ENCODE results near the gene SPDEF. TPM values are rescaled to one million over a fixed set of nuclear protein-coding genes. Genes with fewer than 3 reads are reported as not detected.

The SPDEF gene
- total RNA-seq, 2 donors from 2014 or later, result 0.23 to 0.35 TPM

DNA sequence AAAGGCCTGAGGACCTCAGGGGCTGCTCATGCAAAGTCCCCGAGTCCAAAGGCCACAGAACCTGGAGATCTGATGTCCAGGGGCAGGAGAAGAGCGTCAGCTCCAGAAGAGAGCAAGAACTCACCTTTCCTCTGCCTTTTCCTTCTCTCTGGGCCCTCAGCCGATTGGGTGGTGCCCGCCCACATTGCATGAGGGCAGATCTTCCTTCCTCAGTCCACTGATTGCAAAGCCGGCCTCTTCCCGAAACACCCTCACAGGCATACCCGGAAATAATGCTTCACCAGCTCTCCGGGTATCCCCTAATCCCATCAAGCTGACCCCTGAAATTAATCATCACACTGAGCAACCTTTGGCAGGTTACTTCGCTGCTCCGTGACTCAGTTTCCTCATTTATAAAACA, 33.4 kb downstream of the SPDEF start:
- ATAC-seq (no peak), DNase-seq (no peak)
- H3K4me1 Mint-ChIP-seq, result peaks cover 2% of the 10 kb centered on the region
- peaks cover 2% of the 10 kb centered on the region for H3K36me3 Mint-ChIP-seq (ENCODE audit: low read depth)
- H3K4me3 Mint-ChIP-seq, result no peak overlapping the region
- no peaks in the 10 kb centered on the region for H3K9me3 ChIP-seq (ENCODE audit: control insufficient read depth, low read length, poor library complexity, severe bottlenecking)
- H3K27ac Mint-ChIP-seq, result no peak overlapping the region
- no peaks in the 10 kb centered on the region for H3K27me3 Mint-ChIP-seq

DNA sequence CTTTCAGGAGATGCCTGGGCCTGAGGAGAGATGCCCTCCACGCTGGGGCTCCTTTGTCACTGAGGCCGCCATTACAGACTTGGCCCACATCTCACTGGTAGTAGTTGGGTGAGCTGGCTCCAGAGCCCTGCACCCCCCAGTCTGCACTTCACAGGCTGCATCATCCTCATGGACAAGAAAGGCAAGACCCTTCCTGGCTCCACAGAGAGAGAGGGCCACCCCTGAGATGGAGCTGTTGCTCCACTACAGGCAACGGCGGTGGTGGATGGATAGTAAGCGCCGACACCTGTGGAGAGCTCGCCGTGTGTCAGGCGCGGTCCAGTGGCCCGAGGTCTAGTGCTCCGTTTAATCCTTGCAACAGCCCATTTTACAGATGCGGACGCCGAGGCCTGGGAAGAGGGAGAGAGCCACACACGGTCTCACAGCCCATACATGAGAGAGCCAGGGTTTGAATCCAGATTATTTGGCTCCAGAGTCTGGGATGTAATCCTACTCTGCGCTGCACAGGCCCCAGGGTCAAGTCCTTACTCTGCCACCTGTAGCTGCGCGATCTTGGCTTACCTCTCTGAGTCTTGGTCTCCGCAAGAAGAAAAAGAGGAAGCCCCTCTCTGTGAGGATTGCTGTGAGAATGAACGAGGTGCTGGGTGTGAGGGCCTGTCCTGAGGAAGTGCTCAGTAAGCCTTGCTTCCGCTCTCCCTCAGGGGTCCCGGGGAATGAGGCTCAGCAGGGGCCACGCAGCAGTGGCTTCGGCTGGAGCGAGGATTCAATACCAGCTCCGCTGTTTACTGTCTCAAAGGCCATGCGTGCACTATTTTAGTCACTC, 34.5 kb downstream of the SPDEF start:
- no peak overlapping the region for H3K27ac Mint-ChIP-seq
- peaks cover 6% of the 10 kb centered on the region for H3K27me3 Mint-ChIP-seq
- H3K36me3 Mint-ChIP-seq (ENCODE audit: low read depth), result peaks cover 5% of the 10 kb centered on the region
- H3K9me3 ChIP-seq (ENCODE audit: control insufficient read depth, low read length, poor library complexity, severe bottlenecking), result no peaks in the 10 kb centered on the region
- DNase-seq (no peak), ATAC-seq (no peak)
- no peak overlapping the region for H3K4me3 Mint-ChIP-seq
- peaks cover 2% of the 10 kb centered on the region for H3K4me1 Mint-ChIP-seq

DNA sequence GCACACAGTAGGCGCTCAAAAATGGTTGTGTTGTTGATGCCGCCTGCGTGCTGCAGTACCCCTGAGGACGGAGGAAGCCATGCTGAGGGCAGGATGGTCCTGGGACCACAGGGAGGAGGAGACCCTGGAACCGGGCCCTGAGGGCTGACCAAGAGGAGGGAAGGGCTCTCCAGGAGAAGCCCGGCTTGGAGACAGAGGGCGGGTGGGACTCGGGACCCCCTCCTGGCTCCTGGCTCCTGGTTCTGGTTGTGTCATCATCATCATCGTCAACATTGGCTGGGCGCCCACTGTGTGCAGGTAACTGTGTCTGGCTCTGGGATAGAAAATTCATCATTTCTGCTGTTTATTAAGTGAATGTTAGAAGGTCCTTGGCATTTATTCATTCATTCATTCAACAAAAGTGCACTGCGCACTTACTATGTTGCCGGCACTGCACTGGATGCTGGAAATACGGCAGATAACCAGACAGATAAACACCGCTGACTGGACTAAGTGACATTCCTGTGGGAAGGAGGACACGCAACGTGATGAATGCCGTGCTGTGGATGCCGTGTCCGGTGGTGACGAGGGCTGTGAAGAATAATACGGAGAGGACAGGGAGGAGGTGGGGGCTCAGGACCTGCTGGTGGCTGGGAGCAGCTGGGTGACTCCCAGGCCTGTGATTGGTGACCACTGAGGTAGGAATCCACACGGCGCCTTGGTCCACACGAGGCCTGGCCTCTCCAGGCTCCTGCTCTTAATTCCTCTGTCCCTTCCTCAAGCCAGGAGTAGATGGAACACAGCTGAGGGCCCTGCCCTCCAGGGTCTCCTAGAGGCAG, 35.3 kb downstream of the SPDEF start:
- Mint-ChIP-seq H3K27ac (no peak overlapping the region), H3K4me3 (no peak overlapping the region), H3K4me1 (peaks cover 2% of the 10 kb centered on the region), H3K27me3 (peaks cover 6% of the 10 kb centered on the region), H3K36me3 (ENCODE audit: low read depth) (peaks cover 5% of the 10 kb centered on the region)
- no peak for ATAC-seq
- no peak for DNase-seq
- no peaks in the 10 kb centered on the region for H3K9me3 ChIP-seq (ENCODE audit: control insufficient read depth, low read length, poor library complexity, severe bottlenecking)

DNA sequence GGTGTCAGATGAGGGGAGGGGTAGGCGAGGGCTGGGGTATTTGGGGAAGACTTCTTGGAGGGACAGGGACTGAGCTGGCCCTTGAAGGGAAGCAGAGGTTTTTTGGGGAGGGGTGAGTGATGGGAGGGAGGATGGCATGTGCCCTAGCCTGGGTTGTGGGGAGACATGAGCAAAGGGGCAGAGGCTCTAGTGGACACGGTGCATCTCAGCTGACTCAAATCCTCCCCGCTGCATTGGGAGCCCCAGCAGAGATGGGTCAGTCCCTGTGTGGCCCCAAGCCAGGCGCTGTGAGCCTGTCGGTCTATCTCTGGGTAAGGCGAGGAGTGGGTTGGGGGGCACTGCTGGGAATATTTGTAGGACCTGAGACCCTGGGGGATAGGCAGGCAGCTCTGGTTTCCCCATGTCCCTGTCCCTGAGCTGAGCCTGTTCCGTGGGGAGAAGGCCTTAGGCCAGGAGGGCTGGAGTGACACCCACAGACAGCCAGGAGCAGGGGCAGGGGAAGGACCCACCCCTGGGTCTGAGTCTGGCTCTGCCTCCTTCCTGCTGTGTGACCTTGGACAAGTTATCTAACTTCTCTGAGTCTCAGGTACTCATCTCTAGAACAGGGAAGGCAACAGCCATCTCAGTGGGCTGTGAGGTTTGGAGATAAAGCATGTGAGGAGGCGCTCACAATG, 36.0 kb downstream of the SPDEF start:
- ATAC-seq, result no peak
- H3K9me3 ChIP-seq (ENCODE audit: control insufficient read depth, low read length, poor library complexity, severe bottlenecking), result no peaks in the 10 kb centered on the region
- peaks cover 2% of the 10 kb centered on the region for H3K4me1 Mint-ChIP-seq
- H3K27me3 Mint-ChIP-seq, result peaks cover 6% of the 10 kb centered on the region
- H3K27ac Mint-ChIP-seq, result no peak overlapping the region
- H3K36me3 Mint-ChIP-seq (ENCODE audit: low read depth), result peaks cover 5% of the 10 kb centered on the region
- DNase-seq, result no peak
- H3K4me3 Mint-ChIP-seq, result no peak overlapping the region

DNA sequence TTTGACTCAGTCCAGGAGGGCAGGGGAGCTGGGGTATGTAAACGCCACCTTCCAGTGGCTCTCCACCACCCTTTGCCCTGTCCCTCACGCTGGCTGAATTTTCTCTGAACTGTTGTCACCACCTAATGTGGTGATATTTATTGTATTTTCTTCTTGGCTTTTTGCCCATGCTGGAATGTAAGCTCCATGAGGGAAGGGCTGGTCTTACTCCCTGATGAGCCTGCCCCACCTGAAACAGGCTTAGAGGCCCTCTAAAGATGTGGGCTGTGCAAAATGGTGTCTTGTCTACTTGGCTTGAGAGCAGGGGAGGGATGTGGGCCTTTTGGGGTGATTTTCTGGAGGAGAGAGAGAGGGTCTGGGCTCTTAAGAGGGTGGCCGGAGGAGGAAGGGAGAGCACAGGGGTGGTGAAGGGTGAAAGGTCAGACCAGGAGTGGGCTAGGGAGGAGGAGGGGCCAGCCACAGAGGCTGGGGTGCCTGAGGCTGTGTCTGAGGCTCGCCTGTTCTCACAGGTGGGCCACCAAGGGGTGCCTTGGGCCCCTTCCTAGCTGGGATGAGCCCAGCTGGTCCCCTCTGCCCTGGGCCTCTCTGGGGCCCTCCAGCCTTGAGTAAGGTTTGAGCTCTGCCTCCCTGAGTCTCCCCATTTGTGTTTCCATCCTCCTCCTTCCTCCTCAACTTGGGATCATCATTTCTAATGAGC, 37.3 kb downstream of the SPDEF start:
- no peak for ATAC-seq

DNA sequence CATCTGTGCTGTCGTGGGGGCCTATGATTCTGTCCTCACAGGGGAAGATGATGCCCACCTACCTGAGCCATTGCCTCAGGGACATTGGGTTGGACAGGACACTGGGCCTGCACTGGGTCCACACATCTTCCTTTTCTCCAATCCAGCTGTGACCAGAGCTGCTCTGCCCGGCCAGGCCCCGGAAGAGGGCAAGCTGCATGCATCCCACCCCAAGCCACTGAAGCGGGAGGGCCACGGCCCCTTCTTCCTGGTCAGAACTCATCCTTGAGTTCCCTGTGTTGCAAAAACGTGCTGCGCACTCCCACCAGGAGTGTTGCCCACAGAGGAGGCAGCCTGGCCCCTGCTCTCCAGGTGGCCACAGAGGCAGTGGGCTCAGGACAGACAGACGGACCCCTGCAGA, 38.2 kb downstream of the SPDEF start:
- Mint-ChIP-seq H3K36me3 (ENCODE audit: low read depth) (peaks cover 5% of the 10 kb centered on the region), H3K4me3 (no peak overlapping the region), H3K4me1 (peaks cover 2% of the 10 kb centered on the region), H3K27me3 (peaks cover 23% of the 10 kb centered on the region), H3K27ac (peak overlapping the region; percentile 14)
- DNase-seq, result no peak
- ATAC-seq, result no peak
- H3K9me3 ChIP-seq (ENCODE audit: control insufficient read depth, low read length, poor library complexity, severe bottlenecking), result no peaks in the 10 kb centered on the region

More for the DNA sequence above, 37.3 kb downstream of the SPDEF start:
- Mint-ChIP-seq H3K27ac (no peak overlapping the region), H3K27me3 (peaks cover 15% of the 10 kb centered on the region), H3K4me3 (no peak overlapping the region), H3K4me1 (peaks cover 2% of the 10 kb centered on the region), H3K36me3 (ENCODE audit: low read depth) (peaks cover 5% of the 10 kb centered on the region)
- DNase-seq, result no peak
- H3K9me3 ChIP-seq (ENCODE audit: control insufficient read depth, low read length, poor library complexity, severe bottlenecking), result no peaks in the 10 kb centered on the region

DNA sequence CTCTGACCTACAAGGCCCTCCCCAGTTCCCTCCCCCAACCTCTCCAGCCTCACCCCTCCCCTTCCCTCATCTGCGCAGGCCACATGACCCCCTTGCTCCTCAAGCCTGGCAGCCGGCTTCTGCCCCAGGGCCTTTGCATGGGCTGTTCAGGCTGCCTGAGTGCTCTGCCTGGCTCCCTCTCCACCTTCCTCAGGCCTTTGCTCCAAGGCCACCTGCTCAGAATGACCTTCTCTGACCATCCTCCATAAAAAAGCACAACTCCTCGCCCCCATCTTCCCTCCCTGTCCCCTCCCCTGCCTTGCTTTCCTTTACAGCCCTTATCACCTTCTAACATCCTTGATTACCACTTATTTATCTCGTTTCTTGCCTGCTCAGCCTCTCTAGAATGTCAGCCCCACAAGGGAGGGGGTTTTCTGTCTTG, 38.7 kb downstream of the SPDEF start:
- no peak for ATAC-seq
- Mint-ChIP-seq H3K27me3 (peaks cover 27% of the 10 kb centered on the region), H3K4me1 (peaks cover 2% of the 10 kb centered on the region), H3K36me3 (ENCODE audit: low read depth) (peaks cover 5% of the 10 kb centered on the region), H3K27ac (no peak overlapping the region), H3K4me3 (no peak overlapping the region)
- no peaks in the 10 kb centered on the region for H3K9me3 ChIP-seq (ENCODE audit: control insufficient read depth, low read length, poor library complexity, severe bottlenecking)
- DNase-seq, result no peak

DNA sequence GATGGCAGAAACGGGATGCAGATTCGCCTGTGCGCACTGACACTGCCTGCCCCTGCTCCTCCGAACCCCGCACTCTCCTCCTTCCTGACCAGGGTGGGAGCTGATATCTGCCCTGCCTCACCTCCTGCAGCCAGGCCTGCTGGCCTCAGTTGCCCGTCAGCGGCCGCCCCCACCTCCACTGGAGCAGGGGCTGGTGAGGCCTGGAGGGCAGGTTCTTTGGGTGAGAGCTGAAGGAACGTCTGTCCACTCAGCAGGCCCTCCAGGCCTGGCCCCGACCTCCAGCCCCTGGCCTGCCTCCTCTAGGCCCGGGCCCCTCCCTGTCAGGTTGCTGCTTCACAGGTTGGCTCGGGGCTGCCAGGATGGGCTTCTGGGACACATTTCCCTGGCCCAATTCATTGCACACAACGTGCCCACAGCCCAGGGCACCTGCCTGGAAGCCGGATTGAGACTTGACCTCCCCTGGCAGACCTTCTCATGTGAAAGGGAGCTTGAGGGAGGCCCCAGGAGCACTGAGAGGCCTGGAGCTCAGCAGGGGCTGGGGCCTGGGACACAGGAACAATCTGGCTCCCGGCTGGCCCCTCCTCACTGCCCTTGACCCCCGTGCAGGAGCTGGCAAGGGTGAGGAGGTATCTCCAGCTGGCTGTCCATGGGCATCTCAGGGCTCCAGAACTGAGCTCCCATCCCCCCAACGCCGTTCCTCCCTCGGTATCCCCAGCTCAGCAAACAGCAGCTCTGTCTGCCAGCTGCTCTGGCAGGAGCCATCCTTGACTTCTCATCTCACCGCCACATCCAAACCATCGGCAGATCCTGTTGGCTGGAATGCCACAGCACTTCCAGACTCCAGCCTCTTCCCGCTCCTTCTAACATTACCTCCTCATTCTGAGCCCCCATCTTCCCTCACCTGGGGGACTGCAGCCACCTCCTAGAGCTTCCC, 39.5 kb downstream of the SPDEF start:
- DNase-seq (no peak), ATAC-seq (no peak)
- H3K27ac Mint-ChIP-seq, result no peak overlapping the region
- peaks cover 30% of the 10 kb centered on the region for H3K27me3 Mint-ChIP-seq
- H3K4me1 Mint-ChIP-seq, result peaks cover 2% of the 10 kb centered on the region
- no peaks in the 10 kb centered on the region for H3K9me3 ChIP-seq (ENCODE audit: control insufficient read depth, low read length, poor library complexity, severe bottlenecking)
- peaks cover 3% of the 10 kb centered on the region for H3K36me3 Mint-ChIP-seq (ENCODE audit: low read depth)
- H3K4me3 Mint-ChIP-seq, result no peak overlapping the region

DNA sequence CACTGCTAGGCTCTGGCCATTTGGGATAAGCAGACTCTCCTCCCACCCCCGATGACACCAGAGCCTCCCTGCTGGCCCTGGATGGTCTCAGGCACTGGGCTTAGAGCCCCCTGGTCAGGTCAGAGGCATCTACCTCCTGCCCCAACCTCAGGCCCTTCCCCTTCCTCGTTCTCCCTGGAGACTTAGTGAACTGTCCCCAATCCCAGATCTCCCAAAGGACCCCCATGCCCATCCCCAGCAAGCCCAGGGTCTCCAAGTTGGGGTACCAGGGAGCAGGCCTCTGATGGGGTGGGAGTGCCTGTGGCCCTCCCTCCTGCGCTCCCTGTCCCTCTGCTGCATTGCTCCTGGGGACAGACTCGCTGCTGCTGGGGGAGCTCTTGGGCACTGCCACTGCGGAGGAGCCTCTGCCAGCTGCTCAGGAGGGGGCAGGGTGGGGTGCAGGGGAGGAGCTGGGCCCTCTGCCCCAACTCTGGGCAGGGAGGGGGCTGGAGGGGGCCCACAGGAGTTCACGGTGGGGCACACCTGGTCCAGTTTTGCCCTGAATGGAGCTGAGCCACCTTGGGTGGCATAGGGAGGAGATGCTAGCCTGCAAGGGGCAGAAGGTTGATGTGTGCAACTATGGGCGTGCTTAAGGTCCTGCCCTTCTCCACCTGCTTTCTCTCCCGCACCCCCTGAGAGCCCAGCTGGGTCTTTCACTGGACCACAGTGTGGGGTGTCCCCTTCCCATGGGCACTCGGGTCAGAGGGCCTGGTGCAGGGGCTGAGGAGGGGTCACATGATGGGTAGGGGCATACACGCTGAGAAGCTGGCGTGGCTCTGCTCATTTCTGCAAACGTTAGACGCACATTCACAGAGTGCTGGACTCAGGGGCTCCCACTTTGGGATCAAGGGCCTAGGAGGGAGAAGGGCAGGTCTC, 40.4 kb downstream of the SPDEF start:
- Mint-ChIP-seq H3K4me3 (no peak overlapping the region), H3K36me3 (ENCODE audit: low read depth) (peaks cover 3% of the 10 kb centered on the region), H3K4me1 (peaks cover 2% of the 10 kb centered on the region), H3K27me3 (peaks cover 32% of the 10 kb centered on the region), H3K27ac (no peak overlapping the region)
- DNase-seq (no peak), ATAC-seq (no peak)
- no peaks in the 10 kb centered on the region for H3K9me3 ChIP-seq (ENCODE audit: control insufficient read depth, low read length, poor library complexity, severe bottlenecking)

DNA sequence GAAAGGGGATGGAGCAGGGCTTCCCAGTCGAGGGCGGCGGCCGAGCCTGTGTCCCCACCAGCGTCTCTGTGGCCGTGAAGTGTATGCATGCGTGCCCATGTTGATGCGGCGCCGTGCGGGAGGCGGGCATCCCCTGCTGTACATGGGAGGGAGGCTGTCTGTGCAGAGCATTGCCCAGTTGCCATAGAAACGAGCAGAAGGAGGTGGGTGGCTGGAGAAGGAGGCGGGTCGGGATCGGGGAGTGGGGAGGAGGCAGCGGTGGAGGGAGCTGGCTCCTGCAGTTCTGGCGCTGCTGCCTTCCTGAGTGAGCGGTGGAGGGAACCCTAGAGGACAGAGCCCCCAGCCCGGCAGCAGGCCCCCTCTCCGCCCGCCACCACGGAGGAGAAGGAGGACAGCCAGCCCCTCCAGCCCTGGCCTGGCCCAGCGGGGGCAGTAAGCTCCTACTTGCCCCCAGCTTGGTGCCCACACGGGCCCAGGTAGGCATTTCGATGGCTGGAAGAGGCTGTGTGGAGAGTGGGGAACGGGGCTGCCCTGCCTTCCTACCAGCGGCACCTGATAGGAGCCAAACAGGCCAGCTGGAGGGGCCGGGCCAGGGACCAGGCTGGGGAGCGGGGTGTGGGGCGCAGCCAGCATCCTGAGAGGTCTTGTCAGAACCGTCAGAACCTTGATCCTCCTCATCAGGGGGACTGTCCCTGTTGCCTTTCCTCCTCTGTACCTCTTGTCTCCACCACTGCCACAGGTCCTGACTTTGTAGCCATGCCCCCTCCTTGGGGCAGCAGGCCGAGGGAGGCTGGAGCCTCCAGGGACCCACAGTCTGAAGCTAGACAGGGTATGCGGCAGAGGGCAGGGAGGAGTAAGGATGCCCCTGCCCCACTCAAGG, 41.3 kb downstream of the SPDEF start:
- H3K27me3 Mint-ChIP-seq, result peaks cover 32% of the 10 kb centered on the region
- H3K27ac Mint-ChIP-seq, result no peak overlapping the region
- H3K4me3 Mint-ChIP-seq, result no peak overlapping the region
- H3K36me3 Mint-ChIP-seq (ENCODE audit: low read depth), result peaks cover 5% of the 10 kb centered on the region
- peaks cover 2% of the 10 kb centered on the region for H3K4me1 Mint-ChIP-seq
- ATAC-seq (no peak), DNase-seq (no peak)
- no peaks in the 10 kb centered on the region for H3K9me3 ChIP-seq (ENCODE audit: control insufficient read depth, low read length, poor library complexity, severe bottlenecking)

DNA sequence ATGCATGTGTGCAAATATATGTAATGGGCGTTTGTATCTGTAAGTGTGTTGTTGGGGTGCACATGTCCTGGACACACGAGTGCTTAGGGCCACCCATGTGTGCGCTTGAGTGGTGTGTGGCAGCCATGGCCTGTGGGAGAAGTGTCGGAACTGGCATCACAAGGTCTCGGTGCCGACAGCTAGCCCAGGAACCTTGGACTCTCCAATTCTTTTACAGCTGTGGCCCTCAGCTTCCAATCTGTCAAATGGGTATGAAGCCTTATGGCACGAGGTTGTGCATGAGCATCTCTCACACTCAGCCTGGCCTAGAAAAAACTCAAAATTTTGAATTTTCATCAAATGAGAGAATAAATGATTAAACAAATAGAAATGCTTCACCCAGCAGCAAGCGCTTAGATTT, 42.0 kb downstream of the SPDEF start:
- DNase-seq (no peak), ATAC-seq (no peak)
- H3K27me3 Mint-ChIP-seq, result peaks cover 32% of the 10 kb centered on the region
- H3K4me1 Mint-ChIP-seq, result peaks cover 2% of the 10 kb centered on the region
- H3K27ac Mint-ChIP-seq, result no peak overlapping the region
- peaks cover 5% of the 10 kb centered on the region for H3K36me3 Mint-ChIP-seq (ENCODE audit: low read depth)
- H3K9me3 ChIP-seq (ENCODE audit: control insufficient read depth, low read length, poor library complexity, severe bottlenecking), result no peaks in the 10 kb centered on the region
- no peak overlapping the region for H3K4me3 Mint-ChIP-seq

Measured in T-helper 17 cell (primary cell).